H9 (cell line): ENCODE data around the gene MTA3. TPM values are rescaled to one million over a fixed set of nuclear protein-coding genes. Genes with fewer than 3 reads are reported as not detected.

Experiments used
- DNase-seq: peaks from one replicate; pipeline ENCODE4 v3.0.0-alpha.2; 2017
- H2AFZ ChIP-seq: one replicate; pipeline ENCODE4 v1.6.1; 2013; ENCODE audit warnings: mild to moderate bottlenecking, low read length, control low read depth, moderate library complexity
- H2AK5ac ChIP-seq: 2 replicates; pipeline ENCODE4 v1.6.1; 2013; ENCODE audit warnings: low read length, control low read depth, mixed read lengths; ENCODE audit not compliant: insufficient read length
- H2BK120ac ChIP-seq: one replicate; pipeline ENCODE4 v1.6.1; 2013; ENCODE audit warnings: low read depth, mild to moderate bottlenecking, low read length, control low read depth, inconsistent platforms; ENCODE audit not compliant: poor library complexity, severe bottlenecking
- H2BK12ac ChIP-seq: 2 replicates; pipeline ENCODE4 v1.6.1; 2013; ENCODE audit warnings: low read length, control low read depth, mixed read lengths, low read depth; ENCODE audit not compliant: insufficient read length
- H2BK15ac ChIP-seq: 2 replicates; pipeline ENCODE4 v1.6.1; 2013; ENCODE audit warnings: low read depth, low read length, control low read depth
- H2BK20ac ChIP-seq: one replicate; pipeline ENCODE4 v1.6.1; 2013; ENCODE audit warnings: low read depth, mild to moderate bottlenecking, low read length, control low read depth, inconsistent platforms; ENCODE audit not compliant: poor library complexity, severe bottlenecking
- H2BK5ac ChIP-seq: 2 replicates; pipeline ENCODE4 v1.6.1; 2013; ENCODE audit warnings: low read length, control low read depth, mixed read lengths; ENCODE audit not compliant: insufficient read length
- H3K14ac ChIP-seq: 2 replicates; pipeline ENCODE4 v1.6.1; 2013; ENCODE audit warnings: low read length, control low read depth; ENCODE audit not compliant: insufficient read depth
- H3K18ac ChIP-seq: 2 replicates; pipeline ENCODE4 v1.6.1; 2013; ENCODE audit warnings: low read depth, mild to moderate bottlenecking, mixed read lengths, low read length, control low read depth; ENCODE audit not compliant: insufficient read length
- H3K23ac ChIP-seq: 2 replicates; pipeline ENCODE4 v1.6.1; 2013; ENCODE audit warnings: low read length, control low read depth, mixed read lengths, low read depth; ENCODE audit not compliant: insufficient read length
- H3K23me2 ChIP-seq: 2 replicates; pipeline ENCODE4 v1.6.1; 2013; ENCODE audit warnings: low read depth, mild to moderate bottlenecking, mixed read lengths, low read length, control low read depth; ENCODE audit not compliant: insufficient read length, poor library complexity, severe bottlenecking
- H3K27ac ChIP-seq: 2 replicates; pipeline ENCODE4 v1.5.1; 2013; ENCODE audit warnings: low read length, control low read depth, mixed read lengths, low read depth; ENCODE audit not compliant: insufficient read length
- H3K27me3 ChIP-seq: 2 replicates; pipeline ENCODE4 v1.6.1; 2013; ENCODE audit warnings: low read length, control low read depth, inconsistent platforms; ENCODE audit not compliant: insufficient read depth
- H3K4ac ChIP-seq: 2 replicates; pipeline ENCODE4 v1.6.1; 2013; ENCODE audit warnings: low read depth, mild to moderate bottlenecking, control low read depth, inconsistent platforms, low read length, moderate library complexity
- H3K4me1 ChIP-seq: 2 replicates; pipeline ENCODE4 v1.6.1; 2013; ENCODE audit warnings: low read length, control low read depth, inconsistent platforms; ENCODE audit not compliant: insufficient read depth
- H3K4me2 ChIP-seq: 2 replicates; pipeline ENCODE4 v1.6.1; 2013; ENCODE audit warnings: low read length, control low read depth, mixed read lengths; ENCODE audit not compliant: insufficient read length, insufficient read depth
- H3K56ac ChIP-seq: 2 replicates; pipeline ENCODE4 v1.6.1; 2013; ENCODE audit warnings: low read depth, mild to moderate bottlenecking, mixed read lengths, low read length, control low read depth; ENCODE audit not compliant: insufficient read length
- H3K79me1 ChIP-seq: 2 replicates; pipeline ENCODE4 v1.6.1; 2013; ENCODE audit warnings: low read depth, mild to moderate bottlenecking, moderate library complexity, low read length, control low read depth, inconsistent platforms; ENCODE audit not compliant: insufficient read depth, poor library complexity, severe bottlenecking
- H3K79me2 ChIP-seq: 2 replicates; pipeline ENCODE4 v1.6.1; 2013; ENCODE audit warnings: low read length, control low read depth, inconsistent platforms; ENCODE audit not compliant: insufficient read depth
- H3K9ac ChIP-seq: 2 replicates; pipeline ENCODE4 v1.6.1; 2013; ENCODE audit warnings: low read length, control low read depth, mixed read lengths; ENCODE audit not compliant: insufficient read length; ENCODE audit errors: extremely low read depth
- H3K9me3 ChIP-seq: one replicate; pipeline ENCODE4 v1.6.1; 2013; ENCODE audit warnings: low read depth, low read length, inconsistent platforms; ENCODE audit not compliant: control insufficient read depth
- H3T11ph ChIP-seq: one replicate; pipeline ENCODE4 v1.6.1; 2013; ENCODE audit warnings: mild to moderate bottlenecking, low read length, control low read depth, inconsistent platforms
- H4K20me1 ChIP-seq: one replicate; pipeline ENCODE4 v1.6.1; 2013; ENCODE audit not compliant: control insufficient read depth, insufficient read length, insufficient read depth
- H4K5ac ChIP-seq: 2 replicates; pipeline ENCODE4 v1.6.1; 2013; ENCODE audit warnings: low read depth, mild to moderate bottlenecking, mixed read lengths, low read length, control low read depth; ENCODE audit not compliant: insufficient read length
- H4K8ac ChIP-seq: replicated peaks from 2 replicates; pipeline ENCODE4 v1.6.1; 2013; ENCODE audit warnings: low read length, control low read depth, mixed read lengths, low read depth; ENCODE audit not compliant: insufficient read length
- H4K91ac ChIP-seq: 2 replicates; pipeline ENCODE4 v1.6.1; 2013; ENCODE audit warnings: low read depth, mild to moderate bottlenecking, moderate library complexity, mixed read lengths, low read length, control low read depth; ENCODE audit not compliant: insufficient read length
- H3K27ac Mint-ChIP-seq, 3 experiments: 2 replicates in 2 of 3; 3 replicates in 1 of 3; pipeline ENCODE4 v1.8.0; 2020 to 2021; ENCODE audit warnings: mixed read lengths in 3 of 3, mild to moderate bottlenecking in 1 of 3, moderate library complexity in 1 of 3
- H3K27me3 Mint-ChIP-seq: 2 replicates; pipeline ENCODE4 v1.8.0; 2021; ENCODE audit warnings: low read depth, mild to moderate bottlenecking, moderate library complexity, mixed read lengths
- H3K36me3 Mint-ChIP-seq, 3 experiments: 2 replicates in 2 of 3; 3 replicates in 1 of 3; pipeline ENCODE4 v1.8.0; 2020 to 2021; ENCODE audit warnings: low read depth in 3 of 3, mixed read lengths in 3 of 3; ENCODE audit not compliant: insufficient read depth in 1 of 3
- H3K4me1 Mint-ChIP-seq, 2 experiments: 2 replicates each; pipeline ENCODE4 v1.8.0; 2020; ENCODE audit warnings: mixed read lengths in 2 of 2
- H3K4me3 Mint-ChIP-seq, 2 experiments: 2 replicates in 1 of 2; 3 replicates in 1 of 2; pipeline ENCODE4 v1.8.0; 2020 to 2021; ENCODE audit warnings: mild to moderate bottlenecking in 2 of 2, mixed read lengths in 2 of 2, moderate library complexity in 1 of 2
- H3K9me3 Mint-ChIP-seq, 2 experiments: 2 replicates in 1 of 2; 3 replicates in 1 of 2; pipeline ENCODE4 v1.8.0; 2020; ENCODE audit warnings: mild to moderate bottlenecking in 2 of 2, mixed read lengths in 2 of 2, moderate library complexity in 1 of 2
- WGBS: extraction: QIAGEN DNeasy Blood & Tissue Kit; methylation state at CpG from one replicate; pipeline ENCODE4 v1.1.7; 2013; ENCODE audit warnings: missing lambda C conversion rate, low lambda C conversion rate, mixed read lengths; ENCODE audit not compliant: insufficient read length; ENCODE audit errors: extremely low coverage; 5-methylcytosine and 5-hydroxymethylcytosine counted together
- total RNA-seq: library from RNA; stranded (reverse); gene quantifications from 2 replicates; pipeline ENCODE4 v1.2.1, GENCODE V29; 2021
- TF ChIP-seq, protein P1 (sequence below): fragments of 200-600 bp; sonication (generic); conservative IDR thresholded peaks from 3 replicates; pipeline ENCODE4 v1.8.0; 2021; ENCODE audit warnings: antibody characterized with exemption, mild to moderate bottlenecking

MTA3 gene
- total RNA-seq, 1 experiment from 2014 or later, result 253 TPM

DNA sequence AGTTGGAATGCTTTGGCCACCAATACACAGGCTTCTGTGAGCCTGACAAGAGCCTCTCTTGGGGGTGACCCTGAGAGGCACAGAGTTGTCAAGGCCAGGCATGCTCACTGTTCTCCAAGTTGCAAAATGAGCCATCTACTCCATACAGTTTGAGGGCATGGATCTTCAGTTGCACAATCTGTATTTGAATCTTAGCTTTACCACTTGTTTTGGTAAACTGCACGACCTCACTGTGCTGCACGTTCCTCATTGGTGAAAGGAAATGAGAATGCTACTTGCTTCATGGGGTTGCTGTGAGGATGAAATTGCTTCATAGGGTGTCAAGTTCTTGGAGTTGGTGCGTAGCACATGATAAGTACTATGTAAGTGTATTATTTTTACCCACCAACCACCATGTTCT lies 235.9 kb downstream of the MTA3 start:
- Mint-ChIP-seq H3K4me3 (no peak overlapping the region), H3K27ac (no peak overlapping the region), H3K36me3 (no peaks in the 10 kb centered on the region; a peak in 1 of 7 replicates), H3K4me1 (peaks cover 16 to 18% of the 10 kb centered on the region in 2 experiments), H3K9me3 (no peaks in the 10 kb centered on the region), H3K27me3 (peaks cover 16% of the 10 kb centered on the region)
- Histone ChIP-seq H2BK15ac (no peak overlapping the region), H2AK5ac (no peak overlapping the region), H3T11ph (no peak overlapping the region), H3K79me2 (no peaks in the 10 kb centered on the region), H4K5ac (no peak overlapping the region), H3K27me3 (0 out of 2 replicates have a peak, but pooled peaks cover 2% of the 10 kb centered on the region), H4K91ac (no peak overlapping the region), H2AFZ (no peak overlapping the region), H3K4ac (no peak overlapping the region), H3K27ac (peak overlapping the region; percentile 20), H3K9me3 (no peaks in the 10 kb centered on the region), H3K79me1 (no peaks in the 10 kb centered on the region), H2BK20ac (no peak overlapping the region), H3K14ac (no peak overlapping the region), H3K9ac (no peak overlapping the region), H4K20me1 (no peaks in the 10 kb centered on the region), H3K23ac (no peak overlapping the region), H3K4me2 (no peak overlapping the region), H3K4me1 (no peaks in the 10 kb centered on the region), H3K23me2 (no peaks in the 10 kb centered on the region), H3K56ac (no peak overlapping the region), H3K18ac (no peak overlapping the region), H2BK120ac (no peak overlapping the region), H2BK12ac (no peak overlapping the region), H2BK5ac (no peak overlapping the region), H4K8ac (no peak overlapping the region)
- no CpG with 5 or more reads among the region's 3 CpGs for WGBS
- TF ChIP-seq, protein P1, sequence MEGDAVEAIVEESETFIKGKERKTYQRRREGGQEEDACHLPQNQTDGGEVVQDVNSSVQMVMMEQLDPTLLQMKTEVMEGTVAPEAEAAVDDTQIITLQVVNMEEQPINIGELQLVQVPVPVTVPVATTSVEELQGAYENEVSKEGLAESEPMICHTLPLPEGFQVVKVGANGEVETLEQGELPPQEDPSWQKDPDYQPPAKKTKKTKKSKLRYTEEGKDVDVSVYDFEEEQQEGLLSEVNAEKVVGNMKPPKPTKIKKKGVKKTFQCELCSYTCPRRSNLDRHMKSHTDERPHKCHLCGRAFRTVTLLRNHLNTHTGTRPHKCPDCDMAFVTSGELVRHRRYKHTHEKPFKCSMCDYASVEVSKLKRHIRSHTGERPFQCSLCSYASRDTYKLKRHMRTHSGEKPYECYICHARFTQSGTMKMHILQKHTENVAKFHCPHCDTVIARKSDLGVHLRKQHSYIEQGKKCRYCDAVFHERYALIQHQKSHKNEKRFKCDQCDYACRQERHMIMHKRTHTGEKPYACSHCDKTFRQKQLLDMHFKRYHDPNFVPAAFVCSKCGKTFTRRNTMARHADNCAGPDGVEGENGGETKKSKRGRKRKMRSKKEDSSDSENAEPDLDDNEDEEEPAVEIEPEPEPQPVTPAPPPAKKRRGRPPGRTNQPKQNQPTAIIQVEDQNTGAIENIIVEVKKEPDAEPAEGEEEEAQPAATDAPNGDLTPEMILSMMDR, result no peak
- no peak for DNase-seq
